22Rv1 (cell line): ENCODE data around the gene USP30.

Experiments used
- H3K27ac ChIP-seq: fragments of 450-650 bp; 2 replicates; pipeline ENCODE4 v1.5.1; 2017
- ZFX ChIP-seq: fragments of 450-650 bp; IDR thresholded peaks from 2 replicates; pipeline ENCODE4 v1.6.1; 2017; ENCODE audit warnings: antibody characterized with exemption, borderline replicate concordance
- TF ChIP-seq, protein P1 (sequence below): fragments of 450-650 bp; IDR thresholded peaks from 2 replicates; pipeline ENCODE4 v1.5.1; 2017; ENCODE audit warnings: mild to moderate bottlenecking

The USP30 gene

GRCh38 chr12:109120557-109120956 lies 68.2 kb downstream of the USP30 start:
- TF ChIP-seq ZFX, result no peak
- TF ChIP-seq, protein P1, sequence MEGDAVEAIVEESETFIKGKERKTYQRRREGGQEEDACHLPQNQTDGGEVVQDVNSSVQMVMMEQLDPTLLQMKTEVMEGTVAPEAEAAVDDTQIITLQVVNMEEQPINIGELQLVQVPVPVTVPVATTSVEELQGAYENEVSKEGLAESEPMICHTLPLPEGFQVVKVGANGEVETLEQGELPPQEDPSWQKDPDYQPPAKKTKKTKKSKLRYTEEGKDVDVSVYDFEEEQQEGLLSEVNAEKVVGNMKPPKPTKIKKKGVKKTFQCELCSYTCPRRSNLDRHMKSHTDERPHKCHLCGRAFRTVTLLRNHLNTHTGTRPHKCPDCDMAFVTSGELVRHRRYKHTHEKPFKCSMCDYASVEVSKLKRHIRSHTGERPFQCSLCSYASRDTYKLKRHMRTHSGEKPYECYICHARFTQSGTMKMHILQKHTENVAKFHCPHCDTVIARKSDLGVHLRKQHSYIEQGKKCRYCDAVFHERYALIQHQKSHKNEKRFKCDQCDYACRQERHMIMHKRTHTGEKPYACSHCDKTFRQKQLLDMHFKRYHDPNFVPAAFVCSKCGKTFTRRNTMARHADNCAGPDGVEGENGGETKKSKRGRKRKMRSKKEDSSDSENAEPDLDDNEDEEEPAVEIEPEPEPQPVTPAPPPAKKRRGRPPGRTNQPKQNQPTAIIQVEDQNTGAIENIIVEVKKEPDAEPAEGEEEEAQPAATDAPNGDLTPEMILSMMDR, result no peak
- H3K27ac ChIP-seq, result no peak overlapping the region

DNA sequence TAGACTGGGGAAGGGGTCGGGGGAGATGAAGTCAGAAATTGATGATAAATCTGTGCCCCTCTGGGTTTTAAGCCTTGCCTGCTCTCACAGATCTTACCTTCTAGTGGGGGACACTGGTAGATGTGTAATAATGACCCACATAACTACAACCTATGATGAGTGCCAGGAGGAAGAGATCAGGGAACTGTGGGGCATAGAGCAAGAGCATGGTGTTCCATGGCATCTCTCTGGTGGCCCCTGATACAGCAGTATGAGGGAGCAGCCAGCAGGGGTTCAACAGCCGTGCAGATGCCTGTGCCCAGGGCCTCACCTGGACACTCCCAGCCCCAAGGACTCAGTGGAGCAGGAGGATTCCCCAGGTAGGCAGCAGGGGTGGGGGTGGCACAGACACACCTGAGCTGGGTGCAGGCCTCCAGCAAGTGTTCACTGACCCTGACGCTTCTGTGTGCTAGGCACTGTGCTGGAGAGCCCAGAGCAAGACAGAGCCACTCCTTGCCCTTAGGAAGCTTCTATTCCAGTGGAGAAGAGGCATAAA lies 69.0 kb downstream of the USP30 start:
- no peak overlapping the region for H3K27ac ChIP-seq
- TF ChIP-seq ZFX, result no peak
- TF ChIP-seq, protein P1, result no peak

GRCh38 chr12:109124878-109125648 lies 72.7 kb downstream of the USP30 start:
- TF ChIP-seq, protein P1, result no peak
- no peak for TF ChIP-seq ZFX

GRCh38 chr12:109125791-109126190 lies 73.4 kb downstream of the USP30 start:
- no peak overlapping the region for H3K27ac ChIP-seq
- TF ChIP-seq ZFX, result no peak
- TF ChIP-seq, protein P1, result no peak

More at GRCh38 chr12:109124878-109125648, 72.7 kb downstream of the USP30 start:
- no peak overlapping the region for H3K27ac ChIP-seq

DNA sequence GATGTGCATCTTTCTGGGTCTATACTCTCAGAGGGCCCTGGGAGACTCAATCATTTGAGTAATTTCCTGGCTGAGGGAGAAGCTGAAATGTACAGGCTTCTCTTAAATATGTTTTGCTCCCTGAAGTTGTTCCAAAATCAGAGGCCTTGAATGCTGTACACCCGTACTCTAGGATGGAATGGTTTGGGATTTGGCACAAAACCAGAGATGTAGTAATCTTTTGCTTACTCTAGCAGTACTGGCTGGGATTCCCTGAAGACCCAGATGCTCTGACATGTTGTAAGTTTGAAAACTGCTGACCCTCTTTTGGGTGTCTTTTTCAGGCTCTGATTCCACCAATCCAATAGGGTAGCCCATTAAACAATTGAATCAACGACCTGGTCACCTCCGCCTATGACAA lies 74.4 kb downstream of the USP30 start:
- no peak overlapping the region for H3K27ac ChIP-seq
- TF ChIP-seq, protein P1, result no peak
- TF ChIP-seq ZFX, result no peak

GRCh38 chr12:109127533-109128242 lies 75.3 kb downstream of the USP30 start:
- no peak overlapping the region for H3K27ac ChIP-seq
- TF ChIP-seq, protein P1, result no peak
- no peak for TF ChIP-seq ZFX
